Fibroblast of upper back skin (primary cell): Measurements from ENCODE around the gene BARHL1.

Experiments
- DNase-seq: peaks from one replicate; pipeline ENCODE4 v3.0.0-alpha.2; 2013

Gene BARHL1

DNA sequence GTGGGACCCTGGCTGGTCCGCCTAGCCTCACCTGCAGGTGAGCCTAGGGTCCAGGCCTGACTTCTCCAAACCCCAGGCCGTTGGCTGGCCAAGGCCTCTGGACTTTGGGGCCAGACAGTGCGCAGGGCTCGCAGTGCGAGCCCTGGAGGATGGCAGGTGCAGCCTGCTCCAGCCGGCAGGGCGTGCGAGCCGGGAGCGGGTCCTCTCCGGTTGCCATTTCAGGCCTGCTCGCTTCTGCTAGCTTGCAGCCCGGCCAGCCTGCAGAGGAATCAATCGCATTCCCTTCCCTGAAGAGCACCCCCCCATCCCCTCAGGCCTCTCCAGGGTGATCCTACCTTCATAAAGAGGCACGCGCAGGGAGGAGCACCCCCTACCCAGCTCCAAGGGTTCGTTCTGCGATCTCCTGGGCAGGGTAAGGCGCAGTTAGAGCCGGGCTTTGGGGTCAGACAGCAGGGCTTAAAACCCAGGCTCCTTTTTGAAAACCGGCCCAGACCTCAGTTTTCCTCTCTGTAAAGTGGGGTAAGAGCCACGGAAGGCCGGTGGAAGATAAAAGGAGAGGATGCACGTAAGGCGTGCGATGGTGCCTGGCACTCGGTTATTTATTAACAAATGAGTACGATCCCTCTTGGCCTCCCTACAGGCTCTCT lies 6.2 kb downstream of the BARHL1 start:
- no peak for DNase-seq

DNA sequence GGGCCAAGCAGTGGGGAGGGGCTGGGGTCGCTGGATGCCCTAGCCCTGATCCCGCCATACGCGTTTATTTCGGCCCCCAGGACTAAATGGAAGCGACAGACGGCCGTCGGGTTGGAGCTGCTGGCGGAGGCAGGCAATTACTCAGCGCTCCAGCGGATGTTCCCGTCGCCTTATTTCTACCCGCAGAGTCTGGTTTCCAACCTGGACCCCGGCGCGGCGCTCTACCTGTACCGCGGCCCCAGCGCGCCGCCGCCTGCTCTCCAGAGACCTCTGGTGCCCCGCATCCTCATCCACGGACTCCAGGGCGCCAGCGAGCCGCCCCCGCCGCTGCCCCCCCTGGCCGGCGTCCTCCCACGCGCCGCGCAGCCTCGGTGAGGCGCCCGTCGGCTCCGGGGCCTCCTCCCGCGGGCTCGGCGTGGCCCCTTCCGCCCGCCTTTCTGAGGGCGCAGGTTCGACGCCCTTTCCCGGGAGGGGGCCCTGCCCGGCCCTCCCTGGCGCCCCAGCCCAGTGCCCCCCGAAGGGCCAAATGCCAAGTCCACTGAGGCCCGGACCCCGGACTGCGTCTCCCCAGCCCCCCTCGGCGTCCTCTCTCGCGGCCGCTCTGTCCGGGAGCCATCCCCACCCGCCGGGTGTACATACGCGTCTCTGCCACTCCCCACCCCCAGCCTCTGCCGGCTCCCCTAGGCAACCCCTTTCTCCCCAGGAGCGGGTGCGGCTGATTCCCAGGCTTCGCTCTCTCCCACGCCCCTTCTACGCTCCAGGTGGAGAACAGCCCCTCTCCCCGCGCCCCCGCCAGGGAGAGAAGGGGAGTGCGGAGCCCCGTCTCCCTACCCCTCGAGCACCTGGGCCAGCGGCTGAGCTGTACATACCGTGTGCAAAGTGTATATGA lies 7.0 kb downstream of the BARHL1 start:
- DNase-seq = no peak

DNA sequence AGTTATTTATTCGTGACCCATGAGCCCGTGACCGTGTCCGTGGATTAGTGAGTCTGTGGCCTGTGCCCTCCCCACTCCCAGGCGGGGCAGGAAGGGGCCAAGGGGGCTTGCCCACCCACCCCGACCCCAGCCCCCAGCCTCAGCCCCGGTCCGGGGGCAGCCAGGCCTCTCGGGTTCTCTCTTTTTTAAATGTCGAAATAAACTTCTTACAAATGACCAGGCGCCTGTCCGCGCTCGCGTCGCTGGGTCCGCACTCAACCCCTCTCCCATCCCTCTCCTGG lies 7.6 kb downstream of the BARHL1 start:
- no peak for DNase-seq

DNA sequence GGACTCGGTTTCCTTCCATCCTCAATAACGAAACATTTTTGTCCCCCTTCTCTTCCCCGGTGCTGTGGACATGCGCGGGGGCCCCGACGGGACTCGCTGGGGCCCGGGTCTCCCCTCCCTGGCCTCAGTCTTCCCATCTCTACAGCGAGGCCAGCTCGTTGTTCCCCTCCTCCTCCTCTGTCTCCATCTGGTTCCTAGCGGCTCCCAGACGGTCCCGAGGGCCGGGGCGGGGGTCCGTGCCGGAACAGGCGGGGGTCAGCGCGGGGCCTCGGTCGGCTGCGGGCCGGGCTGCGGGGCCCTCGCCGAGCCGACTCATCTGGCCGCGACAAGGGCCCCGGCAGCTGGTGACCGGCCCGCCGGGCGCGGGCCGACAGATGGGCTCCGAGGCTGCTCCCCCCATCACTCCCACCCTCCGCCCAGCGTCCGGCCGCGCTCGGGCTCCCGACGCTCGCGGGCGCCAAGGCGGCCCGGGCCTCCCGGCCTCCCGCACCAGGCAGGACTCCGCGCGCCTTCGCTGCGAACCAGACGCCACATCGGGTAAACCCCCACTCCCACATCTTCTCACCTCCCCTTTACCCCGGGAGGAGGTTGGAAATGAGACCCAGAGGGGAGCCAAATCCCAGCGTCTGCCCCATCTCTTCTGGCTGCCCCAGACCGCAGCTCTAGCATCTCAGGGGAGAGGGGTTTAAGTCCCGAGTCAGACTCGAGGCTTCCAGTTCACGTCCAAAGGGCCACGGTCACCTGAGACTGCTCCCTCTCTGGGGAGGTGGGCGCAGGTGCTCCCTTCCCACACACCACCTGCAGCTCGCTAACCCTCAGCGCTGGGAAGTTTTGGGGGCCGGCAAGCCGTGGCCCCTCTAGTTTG lies 8.1 kb downstream of the BARHL1 start:
- no peak for DNase-seq

DNA sequence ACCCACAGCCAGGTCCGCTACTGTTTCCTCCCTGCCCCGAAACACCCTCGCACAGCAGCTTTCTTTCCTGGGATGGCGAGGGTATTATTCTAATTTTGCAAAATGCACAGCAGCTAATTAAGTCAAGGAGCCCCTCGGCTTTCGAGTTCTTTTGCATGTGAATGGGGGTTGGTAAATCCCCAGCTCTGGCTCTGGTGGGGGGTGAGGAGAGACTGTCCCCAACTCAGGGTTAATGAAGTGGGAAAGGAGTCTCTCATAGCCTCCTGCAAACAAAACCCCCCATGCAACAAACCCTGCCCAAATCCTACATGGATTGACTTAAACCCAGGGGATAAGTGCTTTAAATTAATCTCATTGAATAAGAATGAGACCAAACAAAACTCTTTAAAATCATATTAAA lies 8.8 kb downstream of the BARHL1 start:
- DNase-seq = no peak

DNA sequence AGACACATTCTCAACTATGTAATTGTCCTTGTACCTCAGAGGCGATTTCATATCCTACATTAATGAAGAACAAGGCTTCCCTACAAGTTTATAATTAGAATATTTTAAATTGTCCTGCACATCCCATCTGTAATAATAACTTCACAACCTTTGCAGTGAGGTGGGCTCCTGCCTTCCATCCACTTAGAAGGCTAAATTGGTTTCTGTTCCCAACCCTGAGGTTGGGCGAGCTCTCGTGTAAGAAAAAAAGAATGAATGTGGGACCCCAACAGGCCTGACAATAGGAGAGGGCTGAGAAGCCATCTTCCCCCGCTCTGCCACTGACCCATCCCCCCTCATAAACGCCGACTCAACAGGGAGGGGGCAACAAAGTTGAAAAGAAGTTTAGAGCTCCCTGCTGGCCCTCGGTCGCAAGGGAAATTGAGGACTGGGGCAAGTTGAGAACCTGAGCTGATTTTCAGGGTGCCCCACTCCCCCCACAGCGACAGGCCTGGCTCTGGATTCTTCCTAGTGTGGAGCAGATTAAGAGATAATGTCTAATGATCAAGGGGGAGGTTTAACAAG lies 9.4 kb downstream of the BARHL1 start:
- DNase-seq = no peak

DNA sequence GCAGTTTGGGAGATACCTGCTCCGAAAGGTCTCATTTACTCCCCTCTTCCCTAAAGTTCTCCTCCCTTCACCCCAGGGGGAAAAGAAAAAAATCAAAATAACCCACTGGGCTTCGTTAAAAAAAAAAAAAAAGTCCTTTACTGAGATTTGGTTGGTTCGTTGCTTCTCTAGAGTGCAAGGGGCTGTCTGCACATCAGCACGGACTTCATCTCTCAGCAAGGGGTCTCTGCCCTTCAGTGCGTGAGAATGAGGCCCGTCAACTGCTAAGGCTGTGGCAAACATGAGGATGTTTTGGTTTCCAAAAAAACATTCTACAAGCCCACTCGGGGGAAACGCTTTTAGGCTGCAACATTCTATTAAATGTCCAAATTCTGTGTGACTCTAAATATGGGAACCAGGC lies 10.0 kb downstream of the BARHL1 start:
- DNase-seq = no peak

DNA sequence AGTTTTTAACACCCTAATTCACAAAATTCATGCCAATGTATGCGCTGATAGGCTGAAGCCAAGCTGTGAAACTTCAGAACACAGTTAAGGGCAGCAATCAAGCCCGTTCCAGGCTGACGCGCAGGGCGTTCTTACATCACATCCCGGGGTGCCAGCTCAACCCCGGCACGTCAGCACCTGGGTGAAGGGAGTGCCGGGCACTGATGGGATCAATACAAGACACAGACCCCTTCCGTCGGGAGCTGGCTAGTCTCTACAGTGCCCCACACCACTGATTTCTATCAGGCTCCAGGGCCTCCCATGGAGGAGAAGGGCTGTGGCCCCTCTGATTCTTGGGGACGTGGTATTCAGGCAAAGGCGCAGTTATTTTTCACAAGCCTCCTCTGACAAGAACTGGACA lies 12.0 kb downstream of the BARHL1 start:
- no peak for DNase-seq

DNA sequence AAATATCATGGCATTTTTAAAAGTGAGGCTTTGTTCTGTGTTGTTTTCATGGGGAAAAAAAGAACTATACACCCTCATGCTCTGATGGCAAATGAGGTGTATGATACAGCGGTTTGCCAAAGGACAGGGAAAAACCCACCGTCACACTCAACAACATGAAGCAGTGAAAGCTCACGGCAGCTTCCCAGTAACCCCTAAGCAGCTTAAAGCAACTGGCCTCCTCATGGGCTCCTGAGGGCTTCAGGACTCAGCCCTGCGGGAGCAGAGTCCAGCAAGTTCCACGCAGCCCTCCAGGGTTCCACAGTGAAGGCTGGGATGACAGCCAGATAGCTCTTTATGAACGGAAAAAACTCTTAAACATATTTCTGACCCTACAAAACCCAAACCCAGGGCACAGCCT lies 12.9 kb downstream of the BARHL1 start:
- no peak for DNase-seq

DNA sequence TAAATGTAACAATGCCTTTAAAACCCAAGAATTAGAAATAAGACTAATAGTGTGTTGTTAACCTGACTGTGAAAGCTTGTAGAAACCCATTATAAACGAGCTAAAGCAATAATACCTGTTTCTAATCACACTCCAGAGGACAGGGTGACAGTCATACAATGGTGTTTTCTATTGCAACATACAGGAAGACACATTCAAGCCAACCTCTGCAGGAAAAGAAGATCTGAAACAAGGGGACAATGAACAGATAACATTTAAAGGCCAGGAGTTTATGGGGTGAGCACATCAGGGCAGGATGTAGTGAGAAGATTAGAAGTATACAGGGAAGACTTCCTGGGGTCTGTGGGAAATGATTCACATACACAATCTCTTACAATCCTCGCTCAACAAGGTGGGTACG lies 13.8 kb downstream of the BARHL1 start:
- DNase-seq = no peak

DNA sequence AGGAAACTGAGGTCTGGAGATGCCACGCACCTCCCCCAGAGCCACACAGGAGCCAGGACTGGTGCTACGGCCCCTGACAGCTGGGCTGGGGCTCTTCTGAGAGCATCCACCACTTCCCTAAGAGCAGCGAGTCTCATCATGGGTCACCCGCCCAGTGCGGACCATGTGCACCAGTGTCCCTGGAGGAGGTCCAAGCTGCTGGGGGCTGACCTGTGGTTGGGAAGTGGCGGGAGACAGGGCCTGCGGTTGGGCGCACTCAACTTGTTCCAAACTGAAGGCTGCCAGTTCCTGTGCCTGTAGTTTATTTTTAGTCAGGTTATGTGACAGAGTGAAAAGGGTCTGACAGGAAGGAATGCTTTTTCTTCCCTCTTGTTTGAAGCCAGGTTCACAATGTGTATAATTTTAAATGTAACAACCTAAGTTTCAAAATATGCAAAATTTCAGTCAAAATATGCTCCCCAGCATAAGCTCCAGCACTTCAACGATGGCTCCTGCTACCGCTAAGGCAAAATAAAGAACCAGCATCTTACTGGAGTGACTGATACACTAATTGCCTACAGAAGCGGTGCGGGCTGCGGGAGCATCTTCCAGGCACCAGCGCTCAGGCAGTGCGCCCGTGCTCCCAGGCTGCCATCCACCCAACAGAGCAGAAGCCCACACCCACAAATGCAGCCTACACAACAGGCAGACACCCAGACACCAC lies 14.8 kb downstream of the BARHL1 start:
- no peak for DNase-seq

DNA sequence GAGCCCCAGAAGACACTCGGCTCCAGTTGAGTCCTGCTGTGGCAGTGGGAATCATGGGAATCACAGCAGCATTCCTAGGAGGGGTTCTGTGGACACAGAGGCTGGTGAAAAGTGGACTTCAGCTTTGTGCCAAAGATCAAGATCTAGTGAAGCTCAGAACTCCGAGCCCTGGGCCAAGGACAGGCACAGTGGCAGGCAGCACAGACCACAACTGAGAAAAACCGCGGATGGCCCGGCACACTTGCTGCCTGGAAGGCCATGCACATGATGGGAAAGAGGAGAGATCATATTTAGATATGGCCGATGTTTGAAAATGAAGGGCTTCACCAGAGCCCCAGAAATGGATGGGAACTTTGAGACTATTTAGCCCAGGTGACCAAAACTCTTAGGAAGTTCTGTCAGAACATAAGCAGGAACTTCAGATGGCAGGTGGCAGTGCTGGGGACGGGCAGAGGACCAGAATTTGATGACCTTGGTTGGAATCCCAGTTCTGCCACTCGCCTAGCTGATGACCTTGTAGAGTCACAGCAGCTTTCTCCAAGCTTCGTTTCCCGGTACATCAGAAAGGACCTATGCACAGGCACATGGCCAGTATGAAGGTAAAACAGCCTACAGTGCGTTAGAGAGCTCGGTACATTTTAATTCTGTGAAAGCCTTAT lies 18.0 kb downstream of the BARHL1 start:
- DNase-seq = no peak

DNA sequence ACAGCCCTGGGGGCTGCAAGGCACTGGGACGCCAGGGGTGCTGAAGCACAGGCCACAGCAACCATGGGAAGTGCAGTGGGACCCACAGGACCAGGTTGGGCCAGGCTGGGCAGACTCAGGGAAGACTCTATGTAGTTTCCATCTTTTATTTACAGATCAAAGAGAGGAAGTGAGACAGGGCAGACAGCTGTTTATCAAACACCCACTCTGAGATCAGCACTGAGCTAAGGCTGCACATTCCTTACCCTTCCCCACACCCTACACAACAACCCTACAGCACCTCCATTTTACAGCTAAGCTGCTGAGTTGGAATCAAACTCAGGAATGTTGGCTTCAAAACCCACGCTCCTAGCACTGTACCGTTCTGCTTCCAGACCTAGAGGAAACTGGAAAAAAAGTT lies 19.8 kb downstream of the BARHL1 start:
- no peak for DNase-seq

DNA sequence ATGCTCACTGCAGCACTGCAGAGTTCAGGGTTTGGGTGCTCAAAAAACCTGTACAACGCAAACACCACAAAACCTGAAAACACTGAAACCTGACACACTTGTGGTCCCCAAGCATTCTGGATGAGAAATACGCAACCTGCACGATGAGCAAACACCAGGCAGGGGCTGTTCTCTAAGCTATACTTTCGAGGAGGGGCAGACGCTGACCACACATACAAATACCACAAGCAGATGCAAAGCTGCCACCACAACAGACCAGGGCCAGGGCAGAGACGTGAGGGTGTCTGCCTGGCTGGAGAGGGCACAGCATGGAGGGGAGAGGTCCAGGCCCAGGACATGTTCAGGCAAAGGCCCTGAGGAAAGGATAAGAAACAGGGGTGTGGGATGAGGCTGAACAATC lies 23.0 kb downstream of the BARHL1 start:
- DNase-seq = no peak

DNA sequence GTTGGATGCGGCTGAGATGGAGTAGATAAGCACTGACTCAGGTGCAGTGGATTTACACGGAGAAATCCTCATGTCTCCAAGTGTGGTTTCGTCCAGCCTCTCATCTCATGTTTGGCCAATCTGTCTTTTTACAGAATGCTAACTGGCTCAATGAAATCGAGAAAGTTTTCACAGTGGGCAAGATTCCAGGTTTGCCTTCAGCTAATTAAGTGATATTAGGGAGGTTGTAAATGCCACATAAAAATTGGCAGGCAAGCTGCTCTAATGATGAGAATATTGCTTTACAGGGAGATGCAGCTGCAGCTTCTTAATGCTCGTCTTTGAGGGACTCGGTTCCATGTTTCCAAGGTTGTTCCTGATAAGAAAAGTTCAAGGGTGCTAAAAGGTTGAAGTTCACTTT lies 23.7 kb downstream of the BARHL1 start:
- no peak for DNase-seq

DNA sequence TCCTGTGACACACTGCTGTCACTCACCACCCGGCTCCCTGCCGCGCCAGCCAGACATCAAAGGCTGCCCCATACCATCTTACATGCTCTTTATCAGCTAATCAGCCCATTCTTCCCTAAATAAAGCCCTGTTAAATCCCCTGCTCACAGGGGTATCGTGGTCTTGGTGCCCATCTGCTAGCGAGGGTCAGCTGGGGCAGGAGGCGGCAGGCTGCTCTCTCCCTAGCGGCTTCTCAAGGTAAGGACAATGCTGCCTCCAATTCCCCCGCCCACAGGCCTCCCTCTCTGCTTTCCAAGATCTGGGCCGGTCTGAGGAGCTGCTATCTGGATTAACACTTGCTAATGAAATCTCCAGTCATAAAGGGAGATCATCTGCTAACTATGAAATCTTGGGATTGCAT lies 26.8 kb downstream of the BARHL1 start:
- no peak for DNase-seq

DNA sequence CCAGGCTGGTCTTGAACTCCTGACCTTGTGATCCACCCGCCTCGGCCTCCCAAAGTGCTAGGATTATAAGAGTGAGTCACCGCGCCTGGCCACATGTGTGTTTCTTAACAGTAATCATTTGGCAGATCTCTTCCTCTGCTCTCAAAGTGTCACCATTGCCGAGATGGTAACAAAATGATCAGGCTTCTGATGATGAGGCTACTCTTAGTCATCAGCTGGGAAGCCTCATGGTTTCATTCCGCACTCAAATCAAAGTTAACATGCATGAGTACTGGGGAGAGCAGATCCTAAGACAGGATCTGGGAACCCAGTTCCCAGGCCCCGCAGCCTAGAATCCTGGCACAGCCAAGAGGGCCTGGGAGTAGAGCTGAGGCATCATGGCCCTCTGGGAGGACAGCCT lies 27.4 kb downstream of the BARHL1 start:
- peak; percentile 83 for DNase-seq

DNA sequence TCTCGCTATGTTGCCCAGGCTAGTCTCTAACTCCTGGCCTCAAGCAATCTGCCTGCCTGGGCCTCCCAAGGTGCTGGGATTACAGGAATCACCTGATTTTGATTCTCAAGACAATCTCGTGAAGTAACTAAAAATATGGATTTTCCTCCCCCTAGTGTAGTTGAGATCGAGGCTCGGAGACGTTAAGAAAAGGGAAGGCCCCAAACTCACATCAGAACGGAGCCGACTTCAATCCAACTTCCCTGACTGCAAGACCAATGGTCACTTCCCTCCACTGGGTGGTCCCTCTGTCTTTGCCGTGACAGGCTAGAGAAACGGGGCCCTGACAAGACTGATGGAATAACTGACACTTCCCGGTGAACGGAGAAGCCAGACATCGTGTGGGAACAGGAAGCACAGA lies 28.3 kb downstream of the BARHL1 start:
- DNase-seq = no peak

DNA sequence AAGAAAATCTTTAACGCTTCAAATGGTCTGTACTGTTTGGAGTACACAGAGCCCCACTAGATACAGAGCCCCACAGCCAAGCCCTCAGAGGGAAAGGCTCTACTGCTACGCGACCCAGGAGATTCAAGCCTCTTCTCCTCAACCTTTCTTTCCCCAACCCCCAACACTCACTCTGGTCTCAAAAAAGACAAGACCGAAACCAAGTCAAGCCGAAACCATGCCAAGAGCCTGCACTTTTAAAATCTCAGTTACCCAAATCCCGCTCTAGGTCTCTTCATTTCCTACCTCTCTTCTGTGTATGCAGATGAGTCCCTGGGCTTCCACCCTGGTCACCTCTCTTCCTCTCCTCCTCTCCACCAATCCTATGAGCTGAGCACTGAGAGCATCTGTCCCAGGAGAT lies 31.9 kb downstream of the BARHL1 start:
- DNase-seq = no peak

DNA sequence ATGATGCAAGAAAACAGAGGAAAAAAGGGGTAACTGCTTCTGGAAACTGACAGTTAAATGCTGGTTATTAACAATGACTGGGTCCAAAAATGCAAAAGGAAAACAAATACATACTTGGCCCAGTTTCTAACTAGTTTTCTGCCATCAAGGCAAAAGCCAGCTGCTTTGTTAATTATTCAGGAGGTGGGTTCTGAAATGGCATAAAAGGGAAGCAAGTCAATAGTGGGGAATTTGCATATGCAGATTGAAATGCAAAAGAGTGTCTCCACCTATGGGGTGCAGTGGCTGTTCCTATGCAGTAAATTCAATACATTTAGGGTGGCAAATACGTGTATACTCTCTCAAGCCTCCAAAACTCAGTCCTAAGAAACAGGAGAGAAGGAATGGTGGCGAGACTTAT lies 33.4 kb downstream of the BARHL1 start:
- no peak for DNase-seq

DNA sequence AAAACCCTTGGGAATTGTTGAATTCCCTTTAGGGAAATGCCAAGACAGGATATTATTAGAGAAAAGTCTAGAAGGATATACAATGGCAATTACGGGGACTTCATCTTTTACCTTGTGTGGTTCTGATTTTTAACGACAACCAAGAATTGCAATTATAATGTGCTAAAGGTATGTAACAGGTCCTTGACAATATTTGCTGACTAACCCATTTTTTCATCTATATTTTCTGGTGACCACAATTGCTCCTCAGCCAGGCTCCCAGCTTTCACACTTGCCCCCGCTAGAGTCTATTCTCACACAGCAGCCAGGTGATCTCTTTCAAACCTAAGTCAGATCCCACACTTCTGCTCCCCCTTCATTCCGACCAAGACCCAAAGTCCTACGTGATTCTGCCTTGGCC lies 34.3 kb downstream of the BARHL1 start:
- no peak for DNase-seq

DNA sequence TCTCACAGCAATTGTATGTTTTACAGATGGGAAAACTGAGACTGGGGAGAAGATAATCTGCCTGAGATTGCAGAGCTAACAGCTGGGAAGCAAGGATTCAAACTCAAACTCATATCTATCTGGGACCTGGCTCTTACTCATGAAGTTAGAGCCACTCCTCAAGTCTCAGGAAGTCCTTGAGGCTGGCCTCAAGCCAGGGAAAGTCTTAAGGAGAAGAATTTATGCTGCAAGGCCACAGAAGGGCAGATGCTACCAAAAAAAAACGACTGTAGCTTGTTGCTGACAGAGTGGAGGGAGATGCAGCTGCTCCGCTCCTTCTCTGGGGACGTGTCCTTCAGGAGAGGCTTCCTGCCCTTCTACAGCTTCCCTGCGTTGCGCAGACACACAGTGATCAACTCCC lies 39.8 kb downstream of the BARHL1 start:
- peak; percentile 53 for DNase-seq
